Hepatocyte (in vitro differentiated cells): ENCODE data around the gene PRKAR1B. TPM values are rescaled to one million over a fixed set of nuclear protein-coding genes. Genes with fewer than 3 reads are reported as not detected.

Source experiments
- DNase-seq: peaks from one replicate; pipeline ENCODE4 v3.0.0-alpha.2; 2016; ENCODE audit warnings: low spot score
- H2AFZ ChIP-seq: fragments of 200-600 bp; sonication (generic); 2 replicates; pipeline ENCODE4 v1.6.0; 2016; ENCODE audit warnings: antibody characterized with exemption, mild to moderate bottlenecking
- H3K27ac ChIP-seq: fragments of 200-600 bp; sonication (generic); 2 replicates; pipeline ENCODE4 v1.5.1; 2016; ENCODE audit warnings: mild to moderate bottlenecking
- H3K27me3 ChIP-seq: fragments of 200-600 bp; sonication (generic); 2 replicates; pipeline ENCODE4 v1.6.1; 2016
- H3K36me3 ChIP-seq: fragments of 200-600 bp; sonication (generic); replicated peaks from 2 replicates; pipeline ENCODE4 v1.5.1; 2016; ENCODE audit warnings: low read depth; ENCODE audit not compliant: insufficient read depth
- H3K4me1 ChIP-seq: fragments of 200-600 bp; sonication (generic); 2 replicates; pipeline ENCODE4 v1.5.1; 2016; ENCODE audit warnings: mild to moderate bottlenecking, moderate library complexity; ENCODE audit not compliant: insufficient read depth
- H3K4me2 ChIP-seq: fragments of 200-600 bp; sonication (generic); 2 replicates; pipeline ENCODE4 v1.6.0; 2016
- H3K4me3 ChIP-seq: fragments of 200-600 bp; sonication (generic); 2 replicates; pipeline ENCODE4 v1.5.1; 2016; ENCODE audit warnings: mild to moderate bottlenecking
- H3K79me2 ChIP-seq: fragments of 200-600 bp; sonication (generic); 2 replicates; pipeline ENCODE4 v1.6.0; 2017; ENCODE audit warnings: mild to moderate bottlenecking
- H3K9me2 ChIP-seq: fragments of 200-600 bp; sonication (generic); replicated peaks from 2 replicates; pipeline ENCODE4 v1.6.0; 2017; ENCODE audit warnings: mild to moderate bottlenecking; ENCODE audit not compliant: insufficient read depth
- H3K9me3 ChIP-seq: fragments of 200-600 bp; sonication (generic); 2 replicates; pipeline ENCODE4 v1.5.1; 2016; ENCODE audit warnings: low read depth, mild to moderate bottlenecking
- H4K20me1 ChIP-seq: fragments of 200-600 bp; sonication (generic); 2 replicates; pipeline ENCODE4 v1.6.0; 2016; ENCODE audit warnings: mild to moderate bottlenecking; ENCODE audit not compliant: insufficient read depth, poor library complexity, severe bottlenecking
- CTCF ChIP-seq: fragments of 200-600 bp; sonication (generic); IDR thresholded peaks from 2 replicates; pipeline ENCODE4 v1.5.1; 2016; ENCODE audit warnings: antibody characterized with exemption, mild to moderate bottlenecking; ENCODE audit not compliant: poor library complexity
- EZH2 ChIP-seq: fragments of 200-600 bp; sonication (generic); IDR thresholded peaks from 2 replicates; pipeline ENCODE4 v1.6.1; 2016; ENCODE audit warnings: antibody characterized with exemption, mild to moderate bottlenecking, borderline replicate concordance
- EZH2phosphoT487 ChIP-seq: fragments of 200-600 bp; sonication (generic); IDR thresholded peaks from one replicate; pipeline ENCODE4 v1.6.1; 2018; ENCODE audit warnings: antibody characterized with exemption, mild to moderate bottlenecking, low read depth, moderate library complexity; ENCODE audit not compliant: unreplicated experiment, severe bottlenecking
- WGBS: methylation state at CpG from one replicate; pipeline ENCODE4 v1.1.6; 2016; ENCODE audit warnings: low lambda C conversion rate; ENCODE audit errors: missing lambda C conversion rate; 5-methylcytosine and 5-hydroxymethylcytosine counted together
- polyA plus RNA-seq: library from polyadenylated mRNA; unstranded; fragments of >200 nt; fragmentation: Nextera tagmentation; extraction: Ambion mirVana; gene quantifications from 2 replicates; pipeline ENCODE4 v1.2.1, GENCODE V29; 2016
- total RNA-seq: library from RNA; depleted of rRNA; stranded (reverse); fragments of >200 nt; gene quantifications from 2 replicates; pipeline ENCODE4 v1.2.3, GENCODE V29; 2014

The PRKAR1B gene
- total and polyA plus RNA-seq, 2 experiments from 2014 or later, result 16.6 to 28.7 TPM

- Histone ChIP-seq H3K79me2 (peaks cover 48% of the 10 kb centered on the region), H3K9me2 (no peaks in the 10 kb centered on the region), H3K4me3 (no peak overlapping the region), H3K27me3 (no peaks in the 10 kb centered on the region), H3K4me1 (peaks cover 20% of the 10 kb centered on the region), H3K27ac (no peak overlapping the region), H3K36me3 (no peaks in the 10 kb centered on the region), H4K20me1 (peaks cover 44% of the 10 kb centered on the region), H3K4me2 (no peak overlapping the region), H3K9me3 (no peaks in the 10 kb centered on the region), H2AFZ (no peak overlapping the region)
- WGBS, result 93% methylated on average over 24 of the region's 25 CpGs
- DNase-seq, result no peak
- TF ChIP-seq EZH2, result no peak
- TF ChIP-seq EZH2phosphoT487, result no peak
- no peak for TF ChIP-seq CTCF
These were observed 215.5 kb downstream of the PRKAR1B start for GRCh38 chr7:511476-512145.

- Histone ChIP-seq H3K9me2 (no peaks in the 10 kb centered on the region), H3K4me3 (no peak overlapping the region), H3K4me1 (peaks cover 12% of the 10 kb centered on the region), H2AFZ (no peak overlapping the region), H3K9me3 (no peaks in the 10 kb centered on the region), H3K36me3 (no peaks in the 10 kb centered on the region), H3K27me3 (no peaks in the 10 kb centered on the region), H3K4me2 (no peak overlapping the region), H4K20me1 (peaks cover 37% of the 10 kb centered on the region), H3K79me2 (peaks cover 43% of the 10 kb centered on the region), H3K27ac (no peak overlapping the region)
- TF ChIP-seq EZH2, result no peak
- TF ChIP-seq CTCF, result no peak
- TF ChIP-seq EZH2phosphoT487, result no peak
- 74% methylated on average over 15 of the region's 25 CpGs for WGBS
- no peak for DNase-seq
These were observed 216.2 kb downstream of the PRKAR1B start for GRCh38 chr7:510782-511281.

DNA sequence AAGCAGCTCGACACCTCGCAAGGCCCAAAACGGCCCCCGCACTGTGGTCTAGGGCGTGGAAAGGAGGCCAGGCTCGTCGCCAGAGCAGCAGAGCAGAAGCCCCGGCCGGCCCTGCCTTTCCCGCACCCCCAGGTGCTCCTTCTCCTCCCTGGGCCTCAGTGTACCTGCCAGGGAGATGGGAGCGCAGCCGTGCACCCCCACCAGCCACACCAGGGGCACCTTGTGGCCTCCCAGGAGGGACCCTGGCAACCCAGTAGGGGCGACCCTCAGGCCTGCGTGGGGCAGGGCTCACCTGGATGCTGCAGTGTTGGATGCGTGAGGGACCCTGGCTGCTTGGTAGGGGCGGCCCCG lies 217.0 kb downstream of the PRKAR1B start:
- H3K4me1 ChIP-seq, result peaks cover 12% of the 10 kb centered on the region
- peaks cover 30% of the 10 kb centered on the region for H4K20me1 ChIP-seq
- WGBS, result 92% methylated on average over 17 of the region's 17 CpGs
- H2AFZ ChIP-seq, result no peak overlapping the region
- H3K36me3 ChIP-seq, result no peaks in the 10 kb centered on the region
- TF ChIP-seq EZH2phosphoT487 (no peak), EZH2 (no peak), CTCF (no peak)
- H3K27me3 ChIP-seq, result no peaks in the 10 kb centered on the region
- no peak for DNase-seq
- no peaks in the 10 kb centered on the region for H3K9me3 ChIP-seq
- H3K9me2 ChIP-seq, result no peaks in the 10 kb centered on the region
- H3K79me2 ChIP-seq, result peaks cover 41% of the 10 kb centered on the region
- no peak overlapping the region for H3K4me3 ChIP-seq
- H3K4me2 ChIP-seq, result no peak overlapping the region
- H3K27ac ChIP-seq, result no peak overlapping the region
